Kidney (tissue), 14 donors: ENCODE measurements around the gene PLCD3. TPM values are rescaled to one million over a fixed set of nuclear protein-coding genes. Genes with fewer than 3 reads are reported as not detected.

ENCODE experiments used
- DNase-seq, 5 donors: peaks; one replicate each; pipeline ENCODE4 v3.0.0-alpha.2; 2013 to 2020
- FAIRE-seq: peaks from 2 replicates; lab custom pipeline; 2012; peaks lifted over from hg19 to GRCh38; lab: Jason Lieb, UNC
- H3K27ac ChIP-seq, 2 donors: one replicate each; pipeline ENCODE4 v1.7.0; 2013; ENCODE audit warnings: low read depth in 2 of 2, low read length in 2 of 2, inconsistent platforms in 1 of 2
- H3K27me3 ChIP-seq: one replicate; pipeline ENCODE4 v1.7.1; 2013; ENCODE audit warnings: low read length, inconsistent platforms; ENCODE audit not compliant: control insufficient read depth, insufficient read depth
- H3K36me3 ChIP-seq, 3 donors: one replicate each; pipeline versions ENCODE4 v1.7.0 to v1.7.1; 2013; ENCODE audit warnings: low read length in 3 of 3, control low read depth in 1 of 3, inconsistent platforms in 1 of 3; ENCODE audit not compliant: insufficient read depth in 3 of 3, control insufficient read depth in 2 of 3
- H3K4me1 ChIP-seq, 3 donors: one replicate each; pipeline versions ENCODE4 v1.7.0 to v1.7.1; 2013; ENCODE audit warnings: low read length in 3 of 3, inconsistent platforms in 1 of 3, low read depth in 1 of 3; ENCODE audit not compliant: control insufficient read depth in 2 of 3, insufficient read depth in 2 of 3
- H3K4me3 ChIP-seq, 3 donors: one replicate each; pipeline versions ENCODE4 v1.7.0 to v1.8.1; 2013; ENCODE audit warnings: low read length in 3 of 3, control low read depth in 1 of 3, inconsistent platforms in 1 of 3
- H3K9ac ChIP-seq, 3 donors: one replicate each; pipeline versions ENCODE4 v1.7.0 to v1.7.1; 2013; ENCODE audit warnings: low read length in 3 of 3, control low read depth in 1 of 3, inconsistent platforms in 1 of 3
- H3K9me3 ChIP-seq, 3 donors: one replicate each; pipeline versions ENCODE4 v1.7.0 to v1.7.1; 2013; ENCODE audit warnings: low read length in 3 of 3, control low read depth in 1 of 3, inconsistent platforms in 1 of 3; ENCODE audit not compliant: control insufficient read depth in 2 of 3, insufficient read depth in 1 of 3
- intact Hi-C: fragments of 100-400 bp; cut with DNase I; formaldehyde crosslinking; loops from one replicate; pipeline ENCODE4 v1.11.1; 2022
- polyA plus RNA-seq: library from polyadenylated mRNA; stranded (reverse); fragments of 350-450 nt; fragmentation: Illumina TruSeq; extraction: RNeasy Lipid Tissue Mini Kit (QIAGEN cat#74804); gene quantifications from one replicate; pipeline ENCODE4 v1.2.3, GENCODE V29; 2014; ENCODE audit warnings: low read depth, low replicate concordance; ENCODE audit not compliant: insufficient read depth
- total RNA-seq: library from RNA; stranded (reverse); fragmentation: NEBNext Ultra II Directional; extraction: Animal tissue kit (Norgen Biotek cat#: 25700); gene quantifications from one replicate; pipeline ENCODE4 v1.2.1, GENCODE V29; 2021
- TF ChIP-seq, protein P1 (sequence below): IDR thresholded peaks from 3 replicates; pipeline ENCODE4 v1.5.1; 2012; ENCODE audit warnings: mild to moderate bottlenecking, moderate library complexity, borderline replicate concordance; ENCODE audit not compliant: insufficient read depth; ENCODE audit errors: extremely low read depth
- donor health status: control.
- donor health status: control.
- donor health status: control.
- donor health status: control.
- donor health status: control.
- donor health status: DM: yes; HTN: yes; CAD: no.
- donor health status: Normal renal cell carcinoma (clear cell type).

Gene PLCD3
- total and polyA plus RNA-seq, 2 donors from 2014 or later = 14.8 to 111 TPM

DNA sequence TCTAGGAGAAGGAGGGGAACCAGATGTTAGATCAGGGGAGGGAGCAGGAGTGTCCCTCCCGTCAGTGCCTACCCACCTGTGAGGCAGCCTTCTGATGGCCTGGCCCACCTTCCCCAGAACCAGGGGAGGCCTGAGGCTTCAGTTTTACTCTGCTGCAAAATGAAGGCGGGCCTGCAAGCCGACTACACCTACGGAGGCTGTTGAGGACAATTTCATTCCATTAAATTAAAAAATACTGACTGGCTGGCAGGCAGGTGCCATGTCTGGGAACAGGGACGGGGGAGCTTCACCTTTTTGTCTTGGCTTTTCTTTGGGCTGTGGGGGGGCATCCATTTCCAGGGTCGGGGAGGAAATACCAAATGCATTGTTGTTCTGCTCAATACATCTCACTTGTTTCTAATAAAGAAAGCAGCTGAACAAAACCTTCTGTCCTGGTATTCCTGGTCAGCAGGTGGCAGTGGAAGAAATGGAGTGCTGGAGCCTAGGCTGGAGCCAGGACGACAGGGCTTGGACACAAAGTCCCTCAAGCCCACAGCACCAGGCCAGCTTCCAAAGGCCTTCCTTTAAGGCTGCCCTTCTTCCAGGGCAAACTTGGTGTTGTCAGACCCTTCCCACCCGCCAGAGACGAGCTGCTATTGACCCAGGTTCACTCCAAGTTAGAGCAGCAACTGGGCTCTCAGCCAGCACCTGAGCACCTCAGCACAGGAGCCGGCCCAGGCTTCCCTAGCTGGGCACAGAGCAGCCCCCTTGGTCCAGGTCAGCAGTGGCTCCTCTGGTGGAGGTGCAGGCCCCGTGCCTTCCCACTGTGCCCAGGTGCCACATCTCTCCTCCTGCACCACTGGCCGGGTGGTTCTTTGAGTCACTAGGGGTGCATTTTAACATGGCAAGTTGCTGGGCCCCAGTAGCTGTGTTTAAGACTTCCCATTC is 23.5 kb downstream of the PLCD3 start:
- DNase-seq = no peak
- intact Hi-C loops = no loop called here
- Histone ChIP-seq H3K27ac (no peak overlapping the region), H3K27me3 (no peaks in the 10 kb centered on the region), H3K4me1 (peaks cover 0 to 5% (median 0%) of the 10 kb centered on the region in 3 donors), H3K36me3 (peaks cover 2 to 35% (median 22%) of the 10 kb centered on the region in 3 donors), H3K9ac (no peak overlapping the region), H3K4me3 (no peak overlapping the region), H3K9me3 (no peaks in the 10 kb centered on the region)
- TF ChIP-seq, protein P1, sequence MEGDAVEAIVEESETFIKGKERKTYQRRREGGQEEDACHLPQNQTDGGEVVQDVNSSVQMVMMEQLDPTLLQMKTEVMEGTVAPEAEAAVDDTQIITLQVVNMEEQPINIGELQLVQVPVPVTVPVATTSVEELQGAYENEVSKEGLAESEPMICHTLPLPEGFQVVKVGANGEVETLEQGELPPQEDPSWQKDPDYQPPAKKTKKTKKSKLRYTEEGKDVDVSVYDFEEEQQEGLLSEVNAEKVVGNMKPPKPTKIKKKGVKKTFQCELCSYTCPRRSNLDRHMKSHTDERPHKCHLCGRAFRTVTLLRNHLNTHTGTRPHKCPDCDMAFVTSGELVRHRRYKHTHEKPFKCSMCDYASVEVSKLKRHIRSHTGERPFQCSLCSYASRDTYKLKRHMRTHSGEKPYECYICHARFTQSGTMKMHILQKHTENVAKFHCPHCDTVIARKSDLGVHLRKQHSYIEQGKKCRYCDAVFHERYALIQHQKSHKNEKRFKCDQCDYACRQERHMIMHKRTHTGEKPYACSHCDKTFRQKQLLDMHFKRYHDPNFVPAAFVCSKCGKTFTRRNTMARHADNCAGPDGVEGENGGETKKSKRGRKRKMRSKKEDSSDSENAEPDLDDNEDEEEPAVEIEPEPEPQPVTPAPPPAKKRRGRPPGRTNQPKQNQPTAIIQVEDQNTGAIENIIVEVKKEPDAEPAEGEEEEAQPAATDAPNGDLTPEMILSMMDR = no peak
- FAIRE-seq = no peak

DNA sequence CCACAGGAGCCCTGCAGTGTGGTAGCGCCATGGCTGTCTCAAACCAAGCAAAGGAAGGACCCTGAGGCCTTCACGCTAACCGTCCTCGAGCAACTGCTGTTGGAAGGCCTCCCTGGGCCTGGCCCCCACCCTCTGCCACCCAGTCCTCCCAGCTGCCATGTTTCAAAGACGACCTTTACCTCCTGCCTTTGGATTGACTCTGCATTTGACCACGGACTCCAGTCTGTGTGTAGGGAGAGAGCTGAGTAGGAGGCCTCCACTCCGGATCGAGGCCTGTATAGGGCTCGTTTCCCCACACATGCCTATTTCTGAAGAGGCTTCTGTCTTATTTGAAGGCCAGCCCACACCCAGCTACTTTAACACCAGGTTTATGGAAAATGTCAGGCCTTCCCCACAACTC is 24.3 kb downstream of the PLCD3 start:
- Histone ChIP-seq H3K4me3 (no peak overlapping the region), H3K27me3 (no peaks in the 10 kb centered on the region), H3K9me3 (no peaks in the 10 kb centered on the region), H3K36me3 (peaks cover 4 to 43% (median 30%) of the 10 kb centered on the region in 3 donors), H3K4me1 (peaks cover 0 to 5% (median 0%) of the 10 kb centered on the region in 3 donors), H3K9ac (no peak overlapping the region), H3K27ac (no peak overlapping the region)
- intact Hi-C loops = no loop called here
- no peak for FAIRE-seq
- DNase-seq = no peak
- TF ChIP-seq, protein P1 = no peak

DNA sequence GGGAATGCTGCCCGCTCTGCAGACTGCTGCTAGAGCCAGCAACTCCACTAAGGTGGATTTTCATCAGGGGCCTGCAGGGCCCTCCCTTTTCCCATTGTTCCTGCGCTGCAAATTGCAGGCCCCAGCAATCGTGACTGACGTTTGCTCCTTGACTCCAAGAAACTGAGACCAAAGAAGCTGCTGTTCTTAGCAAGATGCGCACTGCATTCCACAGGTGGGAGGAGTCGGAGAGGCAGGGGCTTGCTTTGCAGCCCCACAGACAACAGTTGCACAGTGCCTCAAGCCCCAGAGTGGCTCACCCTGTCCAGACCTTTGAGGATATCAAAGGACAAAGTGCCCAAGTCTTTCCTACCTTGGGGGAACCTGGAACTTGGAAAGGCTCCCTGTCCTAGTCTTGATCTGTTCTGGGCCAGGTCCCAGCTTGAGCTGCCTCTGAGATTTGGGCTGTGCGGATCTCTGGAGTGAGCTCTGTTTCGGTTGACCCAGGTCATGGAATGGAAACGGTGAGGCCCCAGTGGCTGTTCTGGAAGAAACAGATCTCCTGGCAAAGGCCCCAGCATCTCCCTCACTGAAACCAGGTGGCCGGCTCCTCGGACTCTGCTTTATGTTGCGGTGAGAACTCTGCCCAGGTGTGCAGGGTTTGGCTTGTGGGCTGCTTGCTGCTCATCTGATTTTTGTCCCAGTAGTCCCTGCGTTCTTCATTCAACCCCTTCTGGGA is 24.9 kb downstream of the PLCD3 start:
- Histone ChIP-seq H3K4me3 (no peak overlapping the region), H3K27ac (no peak overlapping the region)
- TF ChIP-seq, protein P1 = no peak

More for the DNA sequence above, 24.9 kb downstream of the PLCD3 start:
- Histone ChIP-seq H3K9ac (no peak overlapping the region), H3K36me3 (peaks cover 6 to 49% (median 36%) of the 10 kb centered on the region in 3 donors), H3K4me1 (peaks cover 0 to 5% (median 0%) of the 10 kb centered on the region in 3 donors), H3K9me3 (no peaks in the 10 kb centered on the region), H3K27me3 (no peaks in the 10 kb centered on the region)
- intact Hi-C loops = no loop called here
- DNase-seq = peak in 1 of 5 donors; percentile 26
- FAIRE-seq = no peak
